ENCODE measurements around the gene GIPC3.

GIPC3 gene

DNA sequence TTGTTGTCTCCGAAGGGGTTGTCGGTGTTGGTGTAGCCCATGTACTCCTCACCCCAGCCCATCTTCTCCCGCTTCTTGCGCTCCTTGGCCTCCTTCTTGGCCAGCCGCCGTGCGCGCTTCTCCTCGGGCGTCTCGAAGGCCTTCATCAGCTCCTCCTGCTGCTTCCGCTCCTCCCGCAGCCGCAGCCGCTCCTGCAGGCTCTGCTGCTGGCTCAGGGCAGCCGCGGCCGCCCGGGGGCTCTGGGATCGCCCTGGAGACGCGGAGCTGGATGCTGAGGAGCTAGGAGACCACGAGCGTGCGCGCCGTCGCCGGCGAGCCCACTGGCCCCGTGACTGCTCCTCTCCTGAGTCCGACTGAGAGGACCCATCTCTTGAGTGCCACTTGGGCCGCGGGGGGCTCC, 38.4 kb downstream of the GIPC3 start:
- no peaks in the 10 kb centered on the region for H3K9me3 ChIP-seq (ENCODE audit: control insufficient read depth, insufficient read depth, low read depth, low read length)
- ChIA-PET CTCF (no interaction called here), POLR2A (no interaction called here)
- no peak for TF ChIP-seq ZNF549 (tag by site-specific recombination; IDR thresholded peaks at IDR 0.05)
- TF ChIP-seq SETDB1 (IDR thresholded peaks at IDR 0.05; ENCODE audit: insufficient read length, low read length) = no peak
- no peak for TF ChIP-seq ZNF843 (tag by site-specific recombination; IDR thresholded peaks at IDR 0.05)
- TF ChIP-seq ZNF660 (tag by site-specific recombination; IDR thresholded peaks at IDR 0.05) = no peak
- no peak for TF ChIP-seq OSR2 (tag by site-specific recombination; IDR thresholded peaks at IDR 0.05)
- TF ChIP-seq ZNF335 (tag by site-specific recombination; conservative IDR thresholded peaks at IDR 0.05) = no peak
- no peak for TF ChIP-seq ZNF140 (tag by site-specific recombination; IDR thresholded peaks at IDR 0.05)
- TF ChIP-seq ZSCAN30 (tag by site-specific recombination; IDR thresholded peaks at IDR 0.05) = no peak
- TF ChIP-seq, protein P1, sequence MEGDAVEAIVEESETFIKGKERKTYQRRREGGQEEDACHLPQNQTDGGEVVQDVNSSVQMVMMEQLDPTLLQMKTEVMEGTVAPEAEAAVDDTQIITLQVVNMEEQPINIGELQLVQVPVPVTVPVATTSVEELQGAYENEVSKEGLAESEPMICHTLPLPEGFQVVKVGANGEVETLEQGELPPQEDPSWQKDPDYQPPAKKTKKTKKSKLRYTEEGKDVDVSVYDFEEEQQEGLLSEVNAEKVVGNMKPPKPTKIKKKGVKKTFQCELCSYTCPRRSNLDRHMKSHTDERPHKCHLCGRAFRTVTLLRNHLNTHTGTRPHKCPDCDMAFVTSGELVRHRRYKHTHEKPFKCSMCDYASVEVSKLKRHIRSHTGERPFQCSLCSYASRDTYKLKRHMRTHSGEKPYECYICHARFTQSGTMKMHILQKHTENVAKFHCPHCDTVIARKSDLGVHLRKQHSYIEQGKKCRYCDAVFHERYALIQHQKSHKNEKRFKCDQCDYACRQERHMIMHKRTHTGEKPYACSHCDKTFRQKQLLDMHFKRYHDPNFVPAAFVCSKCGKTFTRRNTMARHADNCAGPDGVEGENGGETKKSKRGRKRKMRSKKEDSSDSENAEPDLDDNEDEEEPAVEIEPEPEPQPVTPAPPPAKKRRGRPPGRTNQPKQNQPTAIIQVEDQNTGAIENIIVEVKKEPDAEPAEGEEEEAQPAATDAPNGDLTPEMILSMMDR (tag by site-specific recombination; IDR thresholded peaks at IDR 0.05) = no peak
- TF ChIP-seq, protein P2, sequence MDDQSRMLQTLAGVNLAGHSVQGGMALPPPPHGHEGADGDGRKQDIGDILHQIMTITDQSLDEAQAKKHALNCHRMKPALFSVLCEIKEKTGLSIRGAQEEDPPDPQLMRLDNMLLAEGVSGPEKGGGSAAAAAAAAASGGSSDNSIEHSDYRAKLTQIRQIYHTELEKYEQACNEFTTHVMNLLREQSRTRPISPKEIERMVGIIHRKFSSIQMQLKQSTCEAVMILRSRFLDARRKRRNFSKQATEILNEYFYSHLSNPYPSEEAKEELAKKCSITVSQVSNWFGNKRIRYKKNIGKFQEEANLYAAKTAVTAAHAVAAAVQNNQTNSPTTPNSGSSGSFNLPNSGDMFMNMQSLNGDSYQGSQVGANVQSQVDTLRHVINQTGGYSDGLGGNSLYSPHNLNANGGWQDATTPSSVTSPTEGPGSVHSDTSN (CRISPR knock-in tag; IDR thresholded peaks at IDR 0.05) = no peak
- no peak for TF ChIP-seq SALL2 (tag by site-specific recombination; IDR thresholded peaks at IDR 0.05; ENCODE audit: borderline replicate concordance)
- TF ChIP-seq ZNF571 (tag by site-specific recombination; IDR thresholded peaks at IDR 0.05) = no peak
- TF ChIP-seq, protein P3, sequence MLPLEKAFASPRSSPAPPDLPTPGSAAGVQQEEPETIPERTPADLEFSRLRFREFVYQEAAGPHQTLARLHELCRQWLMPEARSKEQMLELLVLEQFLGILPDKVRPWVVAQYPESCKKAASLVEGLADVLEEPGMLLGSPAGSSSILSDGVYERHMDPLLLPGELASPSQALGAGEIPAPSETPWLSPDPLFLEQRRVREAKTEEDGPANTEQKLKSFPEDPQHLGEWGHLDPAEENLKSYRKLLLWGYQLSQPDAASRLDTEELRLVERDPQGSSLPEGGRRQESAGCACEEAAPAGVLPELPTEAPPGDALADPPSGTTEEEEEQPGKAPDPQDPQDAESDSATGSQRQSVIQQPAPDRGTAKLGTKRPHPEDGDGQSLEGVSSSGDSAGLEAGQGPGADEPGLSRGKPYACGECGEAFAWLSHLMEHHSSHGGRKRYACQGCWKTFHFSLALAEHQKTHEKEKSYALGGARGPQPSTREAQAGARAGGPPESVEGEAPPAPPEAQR (tag by site-specific recombination; IDR thresholded peaks at IDR 0.05) = no peak
- no peak for TF ChIP-seq TRIM28 (IDR thresholded peaks at IDR 0.05; ENCODE audit: borderline replicate concordance, low read length)
- TF ChIP-seq ZNF366 (tag by site-specific recombination; conservative IDR thresholded peaks at IDR 0.05) = no peak
- no peak for TF ChIP-seq ZNF391 (tag by site-specific recombination; IDR thresholded peaks at IDR 0.05; ENCODE audit: borderline replicate concordance, low read depth)
- TF ChIP-seq, protein P4, sequence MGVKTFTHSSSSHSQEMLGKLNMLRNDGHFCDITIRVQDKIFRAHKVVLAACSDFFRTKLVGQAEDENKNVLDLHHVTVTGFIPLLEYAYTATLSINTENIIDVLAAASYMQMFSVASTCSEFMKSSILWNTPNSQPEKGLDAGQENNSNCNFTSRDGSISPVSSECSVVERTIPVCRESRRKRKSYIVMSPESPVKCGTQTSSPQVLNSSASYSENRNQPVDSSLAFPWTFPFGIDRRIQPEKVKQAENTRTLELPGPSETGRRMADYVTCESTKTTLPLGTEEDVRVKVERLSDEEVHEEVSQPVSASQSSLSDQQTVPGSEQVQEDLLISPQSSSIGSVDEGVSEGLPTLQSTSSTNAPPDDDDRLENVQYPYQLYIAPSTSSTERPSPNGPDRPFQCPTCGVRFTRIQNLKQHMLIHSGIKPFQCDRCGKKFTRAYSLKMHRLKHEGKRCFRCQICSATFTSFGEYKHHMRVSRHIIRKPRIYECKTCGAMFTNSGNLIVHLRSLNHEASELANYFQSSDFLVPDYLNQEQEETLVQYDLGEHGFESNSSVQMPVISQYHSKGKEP (tag by site-specific recombination; IDR thresholded peaks at IDR 0.05) = no peak
- H3K36me3 ChIP-seq (ENCODE audit: control insufficient read depth in 2 of 2, insufficient read depth in 1 of 2, low read length in 2 of 2) = peaks cover 0 to 31% of the 10 kb centered on the region in 2 experiments; a peak in 2 of 3 replicates
- no peak overlapping the region for H3K27ac ChIP-seq (ENCODE audit: extremely low read depth, low read depth, low read length)
- no peaks in the 10 kb centered on the region for H3K4me1 ChIP-seq (ENCODE audit: control insufficient read depth, insufficient read depth, low read length)
- H3K4me3 ChIP-seq (ENCODE audit: low read depth, low read length) = no peak overlapping the region

DNA sequence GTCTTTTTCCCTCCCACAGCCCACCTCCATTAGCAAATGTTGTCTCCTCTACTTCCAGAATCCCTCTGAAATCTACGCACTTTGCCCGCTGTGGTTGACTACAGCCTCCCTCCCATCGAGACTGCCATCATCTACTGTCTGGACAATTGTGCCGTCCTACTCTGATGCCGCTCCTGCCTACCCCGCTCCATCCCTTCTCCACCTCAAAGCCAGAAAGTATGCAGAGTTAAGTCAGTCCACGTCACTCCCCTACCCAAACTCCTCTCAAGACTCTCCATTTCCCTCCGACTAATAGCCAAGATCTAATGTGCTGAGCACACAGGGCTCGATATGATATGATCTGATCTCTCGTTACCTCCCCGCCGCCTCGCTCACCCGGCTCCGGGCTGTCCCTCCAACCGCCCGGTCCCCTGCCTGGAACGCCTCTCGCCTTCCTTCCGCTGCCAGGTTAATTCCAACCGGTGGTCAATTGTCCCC, 40.8 kb downstream of the GIPC3 start:
- peak overlapping the region; percentile 97 for H3K27ac ChIP-seq (ENCODE audit: extremely low read depth, low read depth, low read length)
- TF ChIP-seq, protein P5, sequence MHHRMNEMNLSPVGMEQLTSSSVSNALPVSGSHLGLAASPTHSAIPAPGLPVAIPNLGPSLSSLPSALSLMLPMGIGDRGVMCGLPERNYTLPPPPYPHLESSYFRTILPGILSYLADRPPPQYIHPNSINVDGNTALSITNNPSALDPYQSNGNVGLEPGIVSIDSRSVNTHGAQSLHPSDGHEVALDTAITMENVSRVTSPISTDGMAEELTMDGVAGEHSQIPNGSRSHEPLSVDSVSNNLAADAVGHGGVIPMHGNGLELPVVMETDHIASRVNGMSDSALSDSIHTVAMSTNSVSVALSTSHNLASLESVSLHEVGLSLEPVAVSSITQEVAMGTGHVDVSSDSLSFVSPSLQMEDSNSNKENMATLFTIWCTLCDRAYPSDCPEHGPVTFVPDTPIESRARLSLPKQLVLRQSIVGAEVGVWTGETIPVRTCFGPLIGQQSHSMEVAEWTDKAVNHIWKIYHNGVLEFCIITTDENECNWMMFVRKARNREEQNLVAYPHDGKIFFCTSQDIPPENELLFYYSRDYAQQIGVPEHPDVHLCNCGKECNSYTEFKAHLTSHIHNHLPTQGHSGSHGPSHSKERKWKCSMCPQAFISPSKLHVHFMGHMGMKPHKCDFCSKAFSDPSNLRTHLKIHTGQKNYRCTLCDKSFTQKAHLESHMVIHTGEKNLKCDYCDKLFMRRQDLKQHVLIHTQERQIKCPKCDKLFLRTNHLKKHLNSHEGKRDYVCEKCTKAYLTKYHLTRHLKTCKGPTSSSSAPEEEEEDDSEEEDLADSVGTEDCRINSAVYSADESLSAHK (tag by site-specific recombination; IDR thresholded peaks at IDR 0.05) = no peak
- TF ChIP-seq SP2 (tag by site-specific recombination; IDR thresholded peaks at IDR 0.05) (peak; percentile 40; the same call in 1 of the 2 replicates), ZNF202 (tag by site-specific recombination; IDR thresholded peaks at IDR 0.05; ENCODE audit: borderline replicate concordance) (no peak), ZNF132 (tag by site-specific recombination; IDR thresholded peaks at IDR 0.05; ENCODE audit: borderline replicate concordance) (no peak), ZNF561 (tag by site-specific recombination; IDR thresholded peaks at IDR 0.05; ENCODE audit: borderline replicate concordance) (no peak), ZNF175 (tag by site-specific recombination; IDR thresholded peaks at IDR 0.05) (no peak), PRDM1 (tag by site-specific recombination; IDR thresholded peaks at IDR 0.05) (no peak), ZNF350 (tag by site-specific recombination; IDR thresholded peaks at IDR 0.05) (no peak), ZNF266 (tag by site-specific recombination; IDR thresholded peaks at IDR 0.05; ENCODE audit: low read depth) (no peak), ZNF768 (tag by site-specific recombination; IDR thresholded peaks at IDR 0.05) (no peak), ZNF514 (tag by site-specific recombination; IDR thresholded peaks at IDR 0.05) (no peak), ZNF223 (tag by site-specific recombination; IDR thresholded peaks at IDR 0.05) (no peak)

More for the DNA sequence above, 40.8 kb downstream of the GIPC3 start:
- CTCF ChIA-PET = interaction anchor here (1.0 kb wide), 1 partner anchor 81 kb away, joined by 3 read pairs; no protein-coding TSS in a partner anchor
- Histone ChIP-seq H3K4me3 (ENCODE audit: low read depth, low read length) (peak overlapping the region; percentile 90), H3K4me1 (ENCODE audit: control insufficient read depth, insufficient read depth, low read length) (no peaks in the 10 kb centered on the region), H3K9me3 (ENCODE audit: control insufficient read depth, insufficient read depth, low read depth, low read length) (no peaks in the 10 kb centered on the region), H3K36me3 (ENCODE audit: control insufficient read depth in 2 of 2, insufficient read depth in 1 of 2, low read length in 2 of 2) (peaks cover 0 to 21% of the 10 kb centered on the region in 2 experiments; a peak in 2 of 3 replicates)
- POLR2A ChIA-PET = no interaction called here
